ENCODE measurements around the gene SH3D19.

SH3D19 gene, protein sequence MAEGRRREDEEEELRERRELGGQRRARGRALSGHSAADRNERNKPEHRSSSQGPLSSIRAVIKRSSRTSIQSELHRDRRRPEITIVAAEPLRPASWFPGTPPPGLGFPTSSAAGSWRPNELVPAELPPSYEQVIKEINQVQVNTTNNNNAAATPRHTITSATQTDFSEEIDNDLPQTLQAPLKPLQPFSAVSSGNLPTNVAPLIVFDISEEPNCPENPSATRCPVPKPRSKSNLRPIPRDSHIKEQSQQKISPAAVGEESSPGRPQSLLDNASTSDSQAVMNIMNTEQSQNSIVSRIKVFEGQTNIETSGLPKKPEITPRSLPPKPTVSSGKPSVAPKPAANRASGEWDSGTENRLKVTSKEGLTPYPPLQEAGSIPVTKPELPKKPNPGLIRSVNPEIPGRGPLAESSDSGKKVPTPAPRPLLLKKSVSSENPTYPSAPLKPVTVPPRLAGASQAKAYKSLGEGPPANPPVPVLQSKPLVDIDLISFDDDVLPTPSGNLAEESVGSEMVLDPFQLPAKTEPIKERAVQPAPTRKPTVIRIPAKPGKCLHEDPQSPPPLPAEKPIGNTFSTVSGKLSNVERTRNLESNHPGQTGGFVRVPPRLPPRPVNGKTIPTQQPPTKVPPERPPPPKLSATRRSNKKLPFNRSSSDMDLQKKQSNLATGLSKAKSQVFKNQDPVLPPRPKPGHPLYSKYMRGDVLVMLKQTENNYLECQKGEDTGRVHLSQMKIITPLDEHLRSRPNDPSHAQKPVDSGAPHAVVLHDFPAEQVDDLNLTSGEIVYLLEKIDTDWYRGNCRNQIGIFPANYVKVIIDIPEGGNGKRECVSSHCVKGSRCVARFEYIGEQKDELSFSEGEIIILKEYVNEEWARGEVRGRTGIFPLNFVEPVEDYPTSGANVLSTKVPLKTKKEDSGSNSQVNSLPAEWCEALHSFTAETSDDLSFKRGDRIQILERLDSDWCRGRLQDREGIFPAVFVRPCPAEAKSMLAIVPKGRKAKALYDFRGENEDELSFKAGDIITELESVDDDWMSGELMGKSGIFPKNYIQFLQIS

DNA sequence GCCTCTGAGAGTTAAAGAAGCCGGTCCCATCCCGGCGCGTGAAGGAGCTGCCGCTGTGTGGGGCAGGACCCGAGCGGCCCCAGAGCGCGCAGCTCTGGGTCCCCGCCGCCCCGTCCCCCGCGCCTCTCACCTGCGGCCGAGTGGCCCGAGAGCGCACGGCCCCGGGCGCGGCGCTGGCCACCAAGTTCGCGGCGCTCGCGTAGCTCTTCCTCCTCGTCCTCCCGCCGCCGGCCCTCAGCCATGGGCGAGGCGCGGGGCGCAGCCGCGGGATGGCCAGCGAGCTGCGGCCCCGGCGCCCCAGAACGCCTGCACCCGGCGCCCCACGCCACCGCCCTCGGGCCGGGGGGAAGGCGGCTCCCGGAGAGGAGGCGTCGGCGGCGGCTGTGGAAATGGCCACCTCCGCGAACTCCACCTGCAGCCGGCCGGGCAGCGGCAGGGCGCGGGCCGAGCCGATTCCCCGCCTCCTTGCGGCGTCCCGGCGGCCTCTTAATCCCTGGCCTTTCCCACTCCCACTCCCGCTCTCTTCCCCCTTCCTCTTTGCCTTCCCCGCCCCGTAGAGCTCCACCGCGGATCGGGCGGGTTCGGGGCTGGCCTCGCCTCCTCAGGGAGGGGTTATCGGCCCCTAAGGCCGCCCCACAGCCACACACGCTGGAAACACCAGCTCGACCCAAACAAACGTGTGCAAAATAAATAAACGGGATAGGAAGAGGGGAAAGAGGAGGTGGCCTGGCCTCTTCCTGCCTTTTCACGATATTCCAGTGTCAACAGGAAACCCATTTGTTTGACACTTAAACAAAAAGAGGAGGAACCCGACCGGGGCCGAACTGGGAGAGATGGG, at the start of gene SH3D19:
TSS of gene SH3D19 (minus strand) at position 495 of the 838 bp plus-strand sequence. CDS start at position 242, 253 bp downstream.
- no peak for DNase-seq

GRCh38 chr4:151362404-151363164, 37.2 kb upstream of the SH3D19 start:
- DNase-seq, result peak; percentile 82

DNA sequence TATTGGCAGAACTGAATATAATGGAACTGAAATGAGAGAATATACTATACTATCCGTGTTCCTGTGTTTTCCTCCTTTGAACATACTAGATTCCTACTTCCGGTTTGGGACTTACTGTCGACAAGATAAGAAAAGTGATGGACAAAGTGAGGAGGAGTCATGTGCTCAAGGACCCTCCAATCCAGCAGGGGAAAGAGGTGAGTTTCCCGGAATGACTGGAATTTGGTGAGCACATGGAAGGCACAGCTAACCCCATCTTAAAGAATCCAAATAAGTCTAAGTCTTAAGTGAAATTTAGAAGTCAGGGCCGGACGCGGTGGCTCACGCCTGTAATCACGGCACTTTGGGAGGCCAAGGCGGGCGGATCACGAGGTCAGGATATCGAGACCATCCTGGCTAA, 36.6 kb upstream of the SH3D19 start:
- no peak for DNase-seq

- DNase-seq, result no peak
These were observed 35.7 kb upstream of the SH3D19 start for GRCh38 chr4:151361126-151361525.

- no peak for DNase-seq
These were observed 34.2 kb upstream of the SH3D19 start for GRCh38 chr4:151359576-151359975.

DNA sequence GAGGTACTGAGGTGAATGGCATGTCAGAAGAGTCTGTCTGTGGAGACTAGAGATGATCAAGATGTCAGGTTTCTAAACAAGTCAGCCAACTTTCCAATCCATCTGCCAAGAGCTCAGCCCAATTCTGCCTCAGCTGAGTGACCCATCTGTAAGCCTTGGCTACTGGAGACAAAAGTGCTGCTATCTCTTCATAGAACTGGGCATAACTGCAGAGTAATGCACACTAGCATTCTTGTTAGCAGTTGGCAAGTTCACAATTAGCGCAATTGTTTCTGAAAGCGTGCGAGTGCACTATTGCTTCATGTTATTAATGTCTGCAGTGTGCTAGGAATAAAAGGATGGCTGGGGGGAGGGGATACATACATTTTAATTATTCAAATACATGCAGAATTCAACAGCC, 32.9 kb upstream of the SH3D19 start:
- no peak for DNase-seq

GRCh38 chr4:151356510-151356909, 31.1 kb upstream of the SH3D19 start:
- no peak for DNase-seq

DNA sequence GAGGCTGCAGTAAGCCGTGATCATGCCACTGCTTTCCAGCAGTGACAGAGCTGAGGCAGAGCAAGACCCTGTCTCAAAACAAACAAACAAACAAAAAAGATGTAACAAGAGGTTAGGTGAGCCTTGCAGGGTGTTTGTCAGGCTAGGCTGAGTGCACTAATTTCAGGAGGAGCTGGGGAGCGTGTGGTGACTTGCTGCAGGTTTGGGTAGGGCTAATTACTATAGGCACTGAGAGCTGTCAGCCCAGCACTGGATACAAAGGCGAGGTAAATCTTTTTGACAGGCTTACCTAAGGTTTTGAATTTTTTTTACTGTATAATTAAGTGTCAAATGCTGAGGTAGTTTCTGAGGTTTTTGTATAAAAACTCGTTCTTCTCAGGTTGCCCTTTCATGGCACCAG, 29.8 kb upstream of the SH3D19 start:
- no peak for DNase-seq

DNA sequence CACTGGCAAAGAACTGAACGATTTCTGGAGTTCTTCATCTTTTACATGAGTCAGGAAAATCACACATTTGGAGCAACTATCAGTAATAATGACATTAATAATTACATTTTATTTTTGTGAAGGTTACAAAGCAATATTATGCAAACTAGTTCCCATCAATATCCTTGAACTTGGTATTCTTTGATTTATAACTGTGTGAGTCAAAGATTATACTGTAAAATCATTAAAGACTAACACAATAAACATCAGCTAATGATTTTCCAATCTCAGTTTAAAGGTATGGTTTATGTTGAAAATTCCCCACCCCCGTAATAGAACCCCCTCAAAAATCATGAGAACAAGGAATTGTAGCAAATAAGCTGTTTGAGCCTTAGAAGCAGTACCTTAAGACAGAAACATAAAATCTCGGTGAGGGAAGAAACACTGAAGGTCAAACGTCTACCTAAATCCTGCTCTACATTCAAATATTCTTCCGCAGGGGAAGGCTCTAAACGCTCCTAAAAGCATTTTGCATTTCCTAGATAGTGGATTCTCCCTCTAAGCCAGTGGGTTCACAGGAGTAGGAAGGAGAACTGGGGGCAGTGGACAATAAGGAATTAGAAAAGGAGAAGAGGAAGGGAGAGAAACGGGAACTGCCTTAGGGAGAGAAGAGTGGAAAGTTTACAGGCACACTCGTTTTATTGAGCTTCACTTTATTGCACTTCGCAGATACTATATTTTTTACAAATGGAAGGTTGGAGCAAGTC, 22.3 kb upstream of the SH3D19 start:
- DNase-seq, result no peak

- no peak for DNase-seq
These were observed 19.5 kb upstream of the SH3D19 start for GRCh38 chr4:151344948-151345347.

- no peak for DNase-seq
These were observed 15.5 kb upstream of the SH3D19 start for GRCh38 chr4:151340751-151341385.

DNA sequence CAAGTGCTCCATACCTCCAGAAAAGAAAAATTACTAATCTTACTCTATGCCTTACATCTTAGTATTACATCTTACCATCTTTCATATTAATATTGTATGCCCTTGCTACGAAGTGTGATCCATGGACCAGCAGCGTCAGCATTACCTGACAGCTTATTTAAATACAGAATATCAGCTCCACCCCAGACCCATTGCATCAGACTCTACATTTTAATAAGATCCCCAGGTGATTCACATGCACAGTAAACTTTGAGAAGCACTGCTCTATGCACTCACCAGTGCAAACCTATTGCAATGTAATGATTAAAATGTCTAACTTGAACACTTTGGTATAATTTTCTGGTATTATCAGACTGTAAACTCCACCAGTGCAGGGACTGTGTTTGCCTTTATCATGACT, 14.1 kb upstream of the SH3D19 start:
- no peak for DNase-seq

GRCh38 chr4:151331276-151332042, 6.1 kb upstream of the SH3D19 start:
- no peak for DNase-seq

DNA sequence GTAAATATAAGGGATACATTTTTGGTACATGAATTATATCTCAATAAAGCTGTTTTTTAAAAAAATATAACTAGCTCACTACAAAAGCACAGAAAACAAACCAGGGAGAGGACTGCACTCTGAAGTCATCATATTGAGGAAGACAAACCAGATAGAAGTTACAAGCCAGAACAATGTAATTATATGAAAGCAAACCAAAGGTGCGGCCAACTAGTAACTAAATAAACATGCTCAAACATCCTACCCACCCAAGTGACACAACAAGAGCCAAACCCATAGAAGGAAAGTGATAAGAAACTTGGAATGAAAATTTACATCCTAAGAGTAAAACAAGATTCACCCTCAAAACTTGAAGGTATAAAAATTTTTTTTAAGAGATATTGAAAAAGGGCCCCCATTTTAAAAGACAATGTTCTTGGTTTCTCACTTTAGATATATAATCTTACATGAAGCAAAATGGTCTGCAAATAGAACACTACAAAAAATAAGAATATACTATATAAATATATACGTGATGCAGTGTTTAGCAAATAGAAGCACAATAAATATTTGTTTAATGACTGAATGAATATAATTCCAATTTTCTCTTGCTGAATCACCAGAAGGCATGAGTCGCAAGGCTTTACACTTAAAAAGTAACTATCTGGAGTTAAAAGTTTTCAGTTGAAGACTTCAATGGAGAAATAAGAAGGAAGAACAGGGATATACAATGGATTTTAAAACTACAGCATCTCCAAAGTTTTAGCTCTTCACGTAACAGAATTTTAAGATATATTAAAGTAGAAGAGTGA, 4.0 kb upstream of the SH3D19 start:
- DNase-seq, result no peak

- DNase-seq, result no peak
These were observed 493 bp upstream of the SH3D19 start for GRCh38 chr4:151325949-151326246.

GRCh38 chr4:151324752-151325110, 674 bp downstream of the SH3D19 start:
- peak; percentile 11 for DNase-seq

DNA sequence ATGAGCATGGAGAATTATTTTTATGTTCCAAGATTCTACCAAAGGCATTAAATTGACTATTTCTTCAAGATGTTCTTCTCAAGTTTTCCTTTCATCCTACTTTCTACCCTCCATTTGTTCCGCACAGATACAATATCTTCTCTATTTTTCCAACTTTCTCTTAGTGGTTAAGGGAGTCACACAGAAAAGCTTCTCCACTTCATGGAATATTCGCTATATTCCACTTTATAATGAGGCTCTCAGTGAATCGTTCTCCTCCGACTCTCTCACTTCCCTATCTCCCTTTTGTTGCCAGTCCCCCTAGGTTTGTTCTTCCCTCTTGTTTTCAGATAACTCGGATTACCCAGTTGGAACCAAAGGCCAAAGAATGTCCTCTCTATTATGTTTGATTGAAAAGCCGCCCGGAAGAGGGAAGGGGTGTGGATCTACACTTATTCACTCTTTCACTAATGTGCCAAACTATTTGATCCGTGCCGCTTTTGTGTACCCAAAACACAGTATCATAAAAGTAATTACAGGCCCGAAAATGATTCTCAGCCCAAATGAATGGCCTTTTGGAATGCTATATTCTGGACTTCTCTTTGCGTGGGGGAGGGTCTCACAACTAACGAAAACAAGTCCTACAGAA, 1.2 kb downstream of the SH3D19 start:
- no peak for DNase-seq

- no peak for DNase-seq
These were observed 1.7 kb downstream of the SH3D19 start for GRCh38 chr4:151323667-151324066.

GRCh38 chr4:151322570-151322969, 2.8 kb downstream of the SH3D19 start:
- DNase-seq, result no peak
